IMR-90 (cell line): ENCODE measurements around the gene RAB3A. TPM values are rescaled to one million over a fixed set of nuclear protein-coding genes. Genes with fewer than 3 reads are reported as not detected.

Experiments
- ATAC-seq: fragments of 200-7000 bp; cut with Tn5 transposase; 2 replicates; pipeline ENCODE4 v1.9.1; 2020; ENCODE audit warnings: low read depth, mild to moderate bottlenecking, moderate library complexity
- BruUV-seq: library from RNA; stranded (reverse); fragments of 400-500 nt; replicated peaks from 2 replicates; lab custom pipeline; 2021; lab: Mats Ljungman, UMichigan
- CTCF ChIA-PET: fragments of 300-600 bp; formaldehyde crosslinking; extraction: SDS; loops from one replicate; lab custom pipeline; 2021; ENCODE audit warnings: antibody characterized with exemption; lab: Yijun Ruan, JAX
- POLR2A ChIA-PET: fragments of 300-600 bp; sonication (Branson Sonifier 250); formaldehyde crosslinking; loops from one replicate; lab custom pipeline; 2022; ENCODE audit warnings: antibody characterized with exemption; ENCODE audit not compliant: unreplicated experiment; lab: Charles Lee
- DNase-seq: peaks from one replicate; pipeline ENCODE4 v3.0.0; 2013
- H2AFZ ChIP-seq: replicated peaks from 2 replicates; pipeline ENCODE3; 2013; ENCODE audit warnings: low read length, mild to moderate bottlenecking; ENCODE audit not compliant: poor library complexity
- H2AK5ac ChIP-seq: 2 replicates; pipeline ENCODE4 v1.6.1; 2013; ENCODE audit warnings: low read depth, low read length, inconsistent platforms
- H2AK9ac ChIP-seq: replicated peaks from 2 replicates; pipeline ENCODE3; 2013; ENCODE audit warnings: mild to moderate bottlenecking, low read depth, low read length, moderate library complexity; ENCODE audit not compliant: poor library complexity
- H2BK120ac ChIP-seq: 2 replicates; pipeline ENCODE4 v1.6.1; 2013; ENCODE audit warnings: low read depth, low read length, inconsistent platforms
- H2BK15ac ChIP-seq: 3 replicates; pipeline ENCODE4 v1.6.1; 2013; ENCODE audit warnings: low read depth, low read length, inconsistent platforms
- H2BK20ac ChIP-seq: 2 replicates; pipeline ENCODE4 v1.6.1; 2013; ENCODE audit warnings: low read depth, mild to moderate bottlenecking, inconsistent platforms, low read length, moderate library complexity
- H2BK5ac ChIP-seq: 2 replicates; pipeline ENCODE4 v1.6.1; 2013; ENCODE audit warnings: mild to moderate bottlenecking, low read depth, low read length, inconsistent platforms; ENCODE audit not compliant: poor library complexity, severe bottlenecking
- H3K14ac ChIP-seq: replicated peaks from 2 replicates; pipeline ENCODE4 v1.6.1; 2013; ENCODE audit warnings: low read depth, low read length, inconsistent platforms
- H3K18ac ChIP-seq: 2 replicates; pipeline ENCODE4 v1.6.1; 2013; ENCODE audit warnings: low read depth, low read length, control low read depth
- H3K23ac ChIP-seq: 2 replicates; pipeline ENCODE4 v1.6.1; 2013; ENCODE audit warnings: low read depth, low read length, inconsistent platforms
- H3K27ac ChIP-seq: 2 replicates; pipeline ENCODE4 v1.5.1; 2013; ENCODE audit warnings: mild to moderate bottlenecking, control low read depth, low read length; ENCODE audit not compliant: insufficient read depth
- H3K27me3 ChIP-seq: 2 replicates; pipeline ENCODE4 v1.6.1; 2013; ENCODE audit warnings: low read length; ENCODE audit not compliant: control insufficient read depth, insufficient read depth
- H3K36me3 ChIP-seq: 2 replicates; pipeline ENCODE4 v1.6.1; 2013; ENCODE audit warnings: low read length, mixed read lengths; ENCODE audit not compliant: control insufficient read depth, insufficient read depth
- H3K4ac ChIP-seq: 2 replicates; pipeline ENCODE4 v1.6.1; 2013; ENCODE audit warnings: low read depth, low read length, inconsistent platforms
- H3K4me1 ChIP-seq: 2 replicates; pipeline ENCODE4 v1.6.1; 2013; ENCODE audit warnings: low read length, mixed read lengths; ENCODE audit not compliant: control insufficient read depth, insufficient read depth
- H3K4me2 ChIP-seq: 2 replicates; pipeline ENCODE4 v1.6.1; 2013; ENCODE audit warnings: low read depth, mild to moderate bottlenecking, control low read depth, low read length, moderate library complexity
- H3K4me3 ChIP-seq: 2 replicates; pipeline ENCODE4 v1.5.1; 2013; ENCODE audit warnings: low read depth, mild to moderate bottlenecking, control low read depth, low read length, moderate library complexity; ENCODE audit not compliant: insufficient read depth
- H3K56ac ChIP-seq: 2 replicates; pipeline ENCODE4 v1.6.1; 2013; ENCODE audit warnings: low read length, inconsistent platforms; ENCODE audit not compliant: insufficient read depth; ENCODE audit errors: extremely low read depth
- H3K79me1 ChIP-seq, 2 experiments: 2 replicates each; pipeline ENCODE4 v1.6.1; 2013; ENCODE audit warnings: low read length in 2 of 2, inconsistent platforms in 1 of 2, low read depth in 1 of 2
- H3K9ac ChIP-seq: 2 replicates; pipeline ENCODE4 v1.6.1; 2013; ENCODE audit warnings: low read depth, low read length, control low read depth
- H3K9me1 ChIP-seq: 2 replicates; pipeline ENCODE4 v1.6.1; 2013; ENCODE audit warnings: low read length, inconsistent platforms; ENCODE audit not compliant: insufficient read depth
- H3K9me3 ChIP-seq: 2 replicates; pipeline ENCODE4 v1.6.1; 2013; ENCODE audit warnings: low read length; ENCODE audit not compliant: control insufficient read depth, insufficient read depth
- H4K20me1 ChIP-seq: 2 replicates; pipeline ENCODE4 v1.6.1; 2013; ENCODE audit warnings: low read length, inconsistent platforms; ENCODE audit not compliant: insufficient read depth
- H4K5ac ChIP-seq: 2 replicates; pipeline ENCODE4 v1.6.1; 2013; ENCODE audit warnings: mild to moderate bottlenecking, low read depth, low read length, control low read depth
- H4K8ac ChIP-seq, 2 experiments: 2 replicates each; pipeline ENCODE4 v1.6.1; 2013; ENCODE audit warnings: low read depth in 2 of 2, low read length in 2 of 2, control low read depth in 1 of 2, inconsistent platforms in 1 of 2
- H4K91ac ChIP-seq: 2 replicates; pipeline ENCODE4 v1.6.1; 2013; ENCODE audit warnings: low read depth, low read length, inconsistent platforms; ENCODE audit not compliant: insufficient read depth
- ELK1 ChIP-seq: fragments of 150-350 bp; IDR thresholded peaks from 2 replicates; pipeline ENCODE4 v1.6.1; 2016; ENCODE audit warnings: low read depth, mild to moderate bottlenecking, low read length, moderate library complexity, borderline replicate concordance
- FOS ChIP-seq: fragments of 150-350 bp; IDR thresholded peaks from 2 replicates; pipeline ENCODE4 v1.6.1; 2016; ENCODE audit warnings: low read depth, low read length
- RAD21 ChIP-seq: IDR thresholded peaks from 2 replicates; pipeline ENCODE4 v1.6.1; 2012; ENCODE audit warnings: low read length, improper control_type of control experiment
- RCOR1 ChIP-seq: IDR thresholded peaks from 2 replicates; pipeline ENCODE4 v1.6.1; 2012; ENCODE audit warnings: mild to moderate bottlenecking, low read length, improper control_type of control experiment; ENCODE audit not compliant: insufficient replicate concordance
- USF2 ChIP-seq: fragments of 150-350 bp; IDR thresholded peaks from 2 replicates; pipeline ENCODE4 v1.6.1; 2017; ENCODE audit warnings: mild to moderate bottlenecking, antibody characterized with exemption, low read length, low read depth
- WGBS, 2 experiments: methylation state at CpG; one replicate each; pipeline versions ENCODE4 v1.1.5 to v1.1.7; 2013; ENCODE audit warnings: missing lambda C conversion rate in 2 of 2; ENCODE audit not compliant: insufficient read length in 1 of 2; ENCODE audit errors: extremely low coverage in 2 of 2; 5-methylcytosine and 5-hydroxymethylcytosine counted together
- dilution Hi-C: fragments of 300-500 bp; cut with HindIII; formaldehyde crosslinking; loops from one replicate; pipeline ENCODE4 v1.14.3; 2018; ENCODE audit warnings: low sequenced_read_pairs; ENCODE audit not compliant: unreplicated experiment
- in situ Hi-C: fragments of 300-500 bp; cut with MboI; formaldehyde crosslinking; loops from 3 replicates; pipeline ENCODE4 v1.14.3; 2019; ENCODE audit warnings: low sequenced_read_pairs, inconsistent platforms, mixed read lengths
- intact Hi-C: fragments of 100-400 bp; cut with micrococcal nuclease; formaldehyde crosslinking; loops from 2 replicates; pipeline ENCODE4 v1.10.0; 2022
- polyA plus RNA-seq, 3 experiments: library from polyadenylated mRNA; depleted of rRNA; stranded (reverse); fragments of >200 nt; gene quantifications; 2 replicates each; pipeline ENCODE4 v1.2.3, GENCODE V29; 2012; ENCODE audit warnings: low replicate concordance in 1 of 3
- total RNA-seq: library from RNA; depleted of rRNA; stranded (reverse); fragments of >200 nt; gene quantifications from 2 replicates; pipeline ENCODE4 v1.2.3, GENCODE V29; 2012

The RAB3A gene
- total and polyA plus RNA-seq, 2 of the 4 experiments (the other 2 are of a cell fraction): 3.0 to 13.6 TPM

GRCh38 chr19:18196511-18196845 is 7.4 kb downstream of the RAB3A start:
- Histone ChIP-seq H2AFZ (no peak overlapping the region), H2BK5ac (no peak overlapping the region), H3K4ac (no peak overlapping the region), H3K14ac (no peak overlapping the region), H3K4me2 (no peak overlapping the region), H3K4me3 (no peak overlapping the region), H3K36me3 (peaks cover 28% of the 10 kb centered on the region), H3K79me1 (peaks cover 7 to 20% of the 10 kb centered on the region in 2 experiments; a peak in 3 of 4 replicates), H4K20me1 (peaks cover 8% of the 10 kb centered on the region), H3K9me1 (peaks cover 8% of the 10 kb centered on the region; the same call in 1 of the 2 replicates), H3K56ac (no peak overlapping the region), H4K91ac (no peak overlapping the region), H3K23ac (no peak overlapping the region), H3K27ac (no peak overlapping the region), H2AK9ac (no peak overlapping the region), H3K9me3 (no peaks in the 10 kb centered on the region), H3K18ac (no peak overlapping the region), H3K9ac (no peak overlapping the region), H4K5ac (no peak overlapping the region), H2BK20ac (no peak overlapping the region), H2BK120ac (no peak overlapping the region), H2BK15ac (no peak overlapping the region), H3K27me3 (no peaks in the 10 kb centered on the region), H3K4me1 (peaks cover 8% of the 10 kb centered on the region), H2AK5ac (no peak overlapping the region), H4K8ac (no peak overlapping the region)
- no peak for DNase-seq
- no peak for ATAC-seq
- CTCF ChIA-PET: no interaction called here
- POLR2A ChIA-PET: no interaction called here
- no CpG with 5 or more reads among the region's 7 CpGs for WGBS, 2 experiments
- intact Hi-C loops: no loop called here
- TF ChIP-seq RCOR1 (no peak), RAD21 (no peak), FOS (no peak), ELK1 (no peak), USF2 (no peak)
- BruUV-seq: no TSS peak
- in situ Hi-C loops: loop anchor here (5.0 to 10.0 kb wide), 3 partner anchors 46 to 218 kb away; partner anchors contain the start of genes LSM4 and SSBP4
- dilution Hi-C loops: no loop called here
